ENCODE measurements around the gene RIMS3.
"Not testable (repeated sequence)": the region's sequence is repeated elsewhere in the genome, so short reads cannot be mapped to it uniquely, and the experiment has no call there.

Gene RIMS3

DNA sequence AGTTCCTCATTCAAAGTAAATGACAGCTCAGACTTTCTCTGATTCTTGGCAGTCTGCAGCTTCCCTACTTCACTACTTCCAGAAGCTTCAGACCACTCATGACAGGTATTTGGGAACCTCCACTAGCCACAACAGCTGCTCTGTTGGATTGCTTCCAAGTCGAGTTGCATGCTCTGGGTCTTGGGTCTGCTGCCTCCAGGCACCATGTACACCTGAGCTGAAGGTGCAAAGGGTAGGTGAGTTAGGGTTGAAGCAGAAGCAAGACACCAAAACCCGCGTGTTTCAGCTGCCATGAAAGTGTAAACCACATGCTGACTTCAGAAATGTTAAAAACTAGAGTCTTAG lies 71.3 kb downstream of the RIMS3 start:
- DNase-seq (ENCODE audit: low read depth in 4 of 4, low spot score in 1 of 4): no peak

- DNase-seq (ENCODE audit: low read depth in 4 of 4, low spot score in 1 of 4): no peak
Observed at GRCh38 chr1:40593449-40594186, 71.9 kb downstream of the RIMS3 start.

DNA sequence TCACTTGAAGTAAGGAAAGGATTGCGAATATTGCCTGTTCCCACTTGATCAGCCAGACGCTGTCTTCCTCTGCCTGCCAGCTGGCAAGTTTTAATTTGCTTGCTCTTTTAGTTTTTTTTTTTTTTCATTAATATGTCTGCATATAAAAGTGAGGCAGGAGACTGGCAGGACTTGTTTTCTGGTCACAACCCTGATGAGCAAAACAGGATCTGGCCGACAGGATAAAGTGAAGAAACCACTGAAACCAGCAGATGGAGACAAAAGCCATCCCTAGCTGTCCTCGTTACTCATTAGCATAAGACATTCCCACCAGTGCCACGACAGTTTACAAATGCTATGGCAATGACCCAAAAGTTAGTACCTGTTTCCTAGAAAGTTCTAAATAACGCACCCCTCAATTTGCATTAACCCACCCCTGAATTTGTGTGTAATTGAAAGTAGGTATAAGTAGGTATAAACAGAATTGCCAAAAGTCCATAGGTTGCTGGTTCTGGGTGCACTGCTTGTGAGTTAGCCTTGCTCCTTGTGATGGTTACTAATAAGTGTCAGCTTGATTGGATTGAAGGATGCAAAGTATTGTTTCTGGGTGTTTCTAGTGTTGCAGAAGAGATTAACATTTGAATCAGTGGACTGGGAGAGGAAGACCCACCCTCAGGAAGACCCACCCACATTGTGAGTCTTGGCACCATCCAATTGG lies 73.2 kb downstream of the RIMS3 start:
- DNase-seq (ENCODE audit: low read depth in 4 of 4, low spot score in 1 of 4): no peak

DNA sequence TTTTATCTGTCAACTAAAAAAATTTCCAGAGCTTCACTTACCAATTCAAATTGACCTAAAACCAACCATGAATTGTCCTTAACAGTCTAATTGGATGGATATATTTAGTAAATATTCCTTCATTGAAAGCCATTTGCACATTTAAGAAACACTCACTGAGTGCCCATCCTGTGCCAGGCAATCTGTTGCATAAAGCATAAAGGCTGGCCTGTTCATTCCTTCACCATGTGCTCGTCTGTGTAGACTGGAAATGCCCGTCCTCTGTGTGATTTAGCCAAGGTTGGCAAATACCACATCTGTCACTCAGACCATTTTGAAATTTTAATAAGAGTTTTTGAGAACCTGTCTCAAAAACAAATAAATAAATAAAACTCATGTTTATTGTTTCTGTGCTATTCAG lies 76.9 kb downstream of the RIMS3 start:
- DNase-seq (ENCODE audit: low read depth in 4 of 4, low spot score in 1 of 4): no peak

DNA sequence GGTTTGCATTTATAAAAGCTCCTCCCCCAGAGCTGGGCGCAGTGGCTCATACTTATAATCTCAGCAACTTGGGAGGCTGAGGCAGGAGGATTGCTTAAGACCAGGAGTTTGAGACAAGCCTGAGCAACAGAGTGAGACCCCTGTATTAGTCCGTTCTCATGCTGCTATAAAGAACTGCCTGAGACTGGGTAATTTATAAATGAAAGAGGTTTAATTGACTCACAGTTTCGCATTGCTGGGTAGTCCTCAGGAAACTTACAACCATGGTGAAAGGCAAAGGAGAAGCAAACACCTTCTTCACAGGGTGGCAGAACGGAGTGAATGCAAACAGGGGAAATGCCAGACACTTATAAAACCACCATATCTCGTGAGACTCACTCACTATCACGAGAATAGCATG lies 81.5 kb downstream of the RIMS3 start:
- DNase-seq (ENCODE audit: low read depth in 4 of 4, low spot score in 1 of 4): no peak

DNA sequence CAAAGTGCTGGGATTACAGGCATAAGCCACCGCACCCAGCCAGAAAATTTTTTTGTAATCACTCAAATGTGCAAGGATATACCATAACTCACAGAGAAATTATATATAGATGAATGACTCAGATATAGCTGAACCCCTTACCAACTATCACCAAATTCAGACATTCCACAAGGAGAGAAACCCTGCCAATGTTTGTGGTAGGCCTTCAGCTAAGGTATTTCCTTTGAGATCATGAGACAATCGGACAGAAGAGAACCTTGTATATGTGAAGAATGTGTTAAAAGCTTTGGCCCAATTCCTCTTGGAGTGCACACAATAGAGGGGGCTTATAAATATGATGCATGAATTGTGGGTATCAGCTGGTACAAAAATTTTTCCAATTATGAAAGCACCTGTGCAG lies 83.4 kb downstream of the RIMS3 start:
- DNase-seq (ENCODE audit: low read depth in 4 of 4, low spot score in 1 of 4): no peak

- DNase-seq (ENCODE audit: low read depth in 4 of 4, low spot score in 1 of 4): no peak
Observed at GRCh38 chr1:40575336-40575735, 90.1 kb downstream of the RIMS3 start.

- DNase-seq (ENCODE audit: low read depth in 4 of 4, low spot score in 1 of 4): not testable (repeated sequence)
Observed at GRCh38 chr1:40574805-40575204, 90.7 kb downstream of the RIMS3 start.
